Stimulated activated CD4-positive, alpha-beta T cell treated with anti-CD3 and anti-CD28 coated beads, Interleukin-4, amount 100 ng/mL, for 1 hour (primary cell): ENCODE data around the gene RBP3.

Experiments
- DNase-seq: peaks from one replicate; pipeline ENCODE4 v3.0.0-alpha.2; 2020

The RBP3 gene

DNA sequence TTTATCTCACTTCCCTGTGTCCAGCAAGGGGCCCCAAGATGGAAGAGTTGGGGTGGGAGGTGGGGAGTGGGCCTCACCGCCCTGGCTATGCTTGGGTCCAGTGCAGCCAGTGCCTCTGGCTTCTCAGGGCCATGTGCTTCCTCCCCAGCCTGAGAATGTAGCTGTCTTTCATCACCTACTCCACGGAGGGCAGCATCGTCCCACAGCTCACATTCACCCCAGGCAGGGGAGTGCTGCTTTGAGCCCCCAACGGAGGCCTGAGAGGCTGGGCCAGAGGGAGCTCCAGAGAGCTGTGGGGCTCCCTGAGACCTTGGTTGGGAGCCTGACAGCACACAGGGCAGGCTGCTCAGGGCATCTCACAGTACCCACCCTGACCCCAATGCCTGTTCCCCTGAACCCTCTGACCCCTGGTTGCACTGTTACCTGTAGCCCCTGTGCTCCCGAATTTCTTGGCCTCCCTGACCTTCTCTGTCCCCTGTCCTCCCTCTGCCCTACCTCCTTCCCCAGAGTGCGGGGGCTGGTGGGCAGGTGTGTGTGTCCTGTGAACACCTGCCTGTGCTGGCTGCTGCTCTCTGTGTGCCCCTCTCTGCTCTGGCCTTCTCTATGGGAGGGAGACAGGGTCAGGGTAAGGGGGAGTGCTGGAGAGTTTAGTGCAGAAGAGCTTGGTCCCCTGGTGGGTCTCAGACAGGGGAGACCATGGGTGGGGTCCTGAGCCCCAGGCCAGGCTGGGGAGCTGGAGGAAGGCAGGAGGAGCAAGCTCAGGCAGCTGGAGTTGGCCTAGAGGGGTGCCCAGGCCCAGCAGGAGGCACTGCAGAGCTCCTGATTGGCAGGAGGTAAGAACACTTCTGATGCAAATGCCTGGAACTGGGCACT lies 55.5 kb downstream of the RBP3 start:
- DNase-seq = no peak

GRCh38 chr10:47404446-47404845 lies 56.3 kb downstream of the RBP3 start:
- no peak for DNase-seq

DNA sequence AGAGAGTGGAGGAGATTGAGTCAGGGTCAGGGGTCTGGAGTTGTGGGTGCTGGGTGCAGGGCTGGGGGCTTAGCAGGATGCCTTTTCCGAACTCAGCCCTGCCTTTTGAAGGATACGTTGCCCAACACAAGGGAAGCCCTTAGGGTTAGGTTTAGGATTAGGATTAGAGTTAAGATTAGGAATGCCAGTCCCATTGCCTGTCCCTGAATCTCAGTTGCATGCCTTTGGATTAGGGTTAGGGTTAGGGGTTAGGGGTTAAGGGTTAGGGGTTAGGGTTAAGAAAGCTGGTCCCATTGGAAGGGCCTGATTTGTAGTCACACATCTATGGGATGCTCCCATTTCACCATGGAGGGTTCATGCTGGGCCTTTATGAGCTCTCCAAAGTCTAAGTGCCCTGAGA lies 56.8 kb downstream of the RBP3 start:
- DNase-seq = no peak

- no peak for DNase-seq
These were observed 57.8 kb downstream of the RBP3 start for GRCh38 chr10:47405857-47406547.

- DNase-seq = no peak
These were observed 58.3 kb downstream of the RBP3 start for GRCh38 chr10:47406548-47406869.

- no peak for DNase-seq
These were observed 58.9 kb downstream of the RBP3 start for GRCh38 chr10:47406870-47407691.
